HG03439 (cell line): ENCODE data around the gene CACNA1B.
"Not testable (repeated sequence)": the region's sequence is repeated elsewhere in the genome, so short reads cannot be mapped to it uniquely, and the experiment has no call there.

Experiments
- ATAC-seq: cut with Tn5 transposase; IDR thresholded peaks from one replicate; pipeline ENCODE4 v1.9.1; 2021; ENCODE audit warnings: mild to moderate bottlenecking, moderate library complexity; ENCODE audit not compliant: unreplicated experiment

CACNA1B gene

DNA sequence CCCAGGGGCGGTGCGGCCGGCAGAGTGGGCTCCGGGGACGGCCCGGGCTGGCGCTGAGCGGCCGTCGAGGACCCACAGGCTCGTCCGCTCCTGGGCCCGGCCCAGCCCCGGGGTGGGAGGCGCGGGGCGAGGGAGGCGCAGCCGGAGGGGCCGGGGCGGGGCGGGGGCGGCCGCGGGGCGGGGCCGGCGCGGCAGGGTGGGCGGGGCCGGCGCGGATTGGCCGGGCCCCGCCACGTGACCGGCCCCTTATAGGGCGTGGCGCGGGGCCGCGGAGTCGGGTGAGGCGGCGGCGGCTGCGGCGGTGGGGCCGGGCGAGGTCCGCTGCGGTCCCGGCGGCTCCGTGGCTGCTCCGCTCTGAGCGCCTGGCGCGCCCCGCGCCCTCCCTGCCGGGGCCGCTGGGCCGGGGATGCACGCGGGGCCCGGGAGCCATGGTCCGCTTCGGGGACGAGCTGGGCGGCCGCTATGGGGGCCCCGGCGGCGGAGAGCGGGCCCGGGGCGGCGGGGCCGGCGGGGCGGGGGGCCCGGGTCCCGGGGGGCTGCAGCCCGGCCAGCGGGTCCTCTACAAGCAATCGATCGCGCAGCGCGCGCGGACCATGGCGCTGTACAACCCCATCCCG is at the start of gene CACNA1B:
Gene CACNA1B (plus strand): TSS at position 277 of the 617 bp plus-strand sequence. CDS start 152 bp downstream, at position 429.
- not testable (repeated sequence) for ATAC-seq

DNA sequence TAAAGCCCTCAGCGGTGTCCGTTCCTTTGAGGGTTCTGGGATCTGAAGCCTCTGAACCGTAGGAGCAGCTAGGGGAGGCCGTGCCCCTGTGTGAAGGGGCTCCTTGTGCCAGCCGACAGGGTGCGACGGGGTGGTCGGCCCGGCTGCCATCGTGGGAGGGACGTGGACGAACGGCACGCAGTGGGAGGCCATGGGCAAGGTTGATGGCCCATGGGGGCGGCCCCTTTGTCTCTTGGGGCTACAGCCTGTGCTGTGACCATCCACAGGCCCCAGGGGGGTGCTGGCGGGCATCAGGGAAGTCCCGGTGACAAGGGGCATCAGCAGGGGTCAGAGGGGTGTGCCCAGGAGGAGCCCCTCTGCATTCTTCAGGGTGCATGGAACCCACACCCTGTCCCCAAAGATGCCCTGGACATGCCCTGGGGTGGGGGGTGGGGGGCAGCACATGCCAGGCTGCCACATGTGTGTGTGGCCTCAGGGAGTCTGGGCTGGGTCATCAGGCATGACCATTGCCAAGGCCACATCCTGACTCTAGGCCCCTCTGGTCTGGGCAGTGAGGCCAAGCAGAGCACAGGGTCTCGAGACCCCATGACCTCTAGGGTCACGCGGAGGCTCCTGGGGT is 49.6 kb upstream of the CACNA1B start:
- ATAC-seq: no peak

DNA sequence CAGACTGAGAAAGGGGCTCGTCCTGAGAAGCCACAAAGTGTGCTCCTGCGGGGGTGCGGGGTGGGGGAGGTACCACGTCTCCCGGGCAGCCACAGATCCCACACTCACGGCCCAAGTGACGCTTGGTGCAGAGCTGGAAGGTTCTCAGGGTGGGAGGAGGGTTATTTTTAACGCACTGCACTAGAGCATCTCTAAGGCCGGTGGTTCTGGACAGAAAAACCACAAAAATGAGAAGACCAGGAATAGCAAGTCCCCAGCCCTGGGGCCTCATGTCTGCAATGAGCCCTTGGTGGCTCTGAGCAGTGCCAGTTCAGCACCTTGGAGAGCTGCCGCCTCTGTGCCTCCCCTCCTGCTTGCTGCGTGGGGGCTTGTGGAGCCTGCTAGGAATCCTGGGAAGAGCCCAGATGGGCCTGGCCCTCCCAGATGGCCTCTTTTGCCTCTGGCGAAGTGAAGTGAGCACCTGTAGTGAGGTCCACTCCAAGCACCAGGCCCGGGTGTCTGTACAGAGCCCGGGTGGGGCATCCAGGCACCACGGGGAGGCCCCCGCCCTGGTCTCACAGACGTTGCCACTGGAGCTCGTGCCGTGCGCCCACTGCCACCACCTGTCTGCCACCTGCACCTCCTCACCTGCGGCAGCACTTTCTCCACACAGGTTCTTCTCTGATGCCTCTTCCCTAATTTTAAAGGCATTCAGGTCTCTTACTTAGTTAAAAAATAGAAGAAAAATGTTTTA is 48.9 kb upstream of the CACNA1B start:
- no peak for ATAC-seq

DNA sequence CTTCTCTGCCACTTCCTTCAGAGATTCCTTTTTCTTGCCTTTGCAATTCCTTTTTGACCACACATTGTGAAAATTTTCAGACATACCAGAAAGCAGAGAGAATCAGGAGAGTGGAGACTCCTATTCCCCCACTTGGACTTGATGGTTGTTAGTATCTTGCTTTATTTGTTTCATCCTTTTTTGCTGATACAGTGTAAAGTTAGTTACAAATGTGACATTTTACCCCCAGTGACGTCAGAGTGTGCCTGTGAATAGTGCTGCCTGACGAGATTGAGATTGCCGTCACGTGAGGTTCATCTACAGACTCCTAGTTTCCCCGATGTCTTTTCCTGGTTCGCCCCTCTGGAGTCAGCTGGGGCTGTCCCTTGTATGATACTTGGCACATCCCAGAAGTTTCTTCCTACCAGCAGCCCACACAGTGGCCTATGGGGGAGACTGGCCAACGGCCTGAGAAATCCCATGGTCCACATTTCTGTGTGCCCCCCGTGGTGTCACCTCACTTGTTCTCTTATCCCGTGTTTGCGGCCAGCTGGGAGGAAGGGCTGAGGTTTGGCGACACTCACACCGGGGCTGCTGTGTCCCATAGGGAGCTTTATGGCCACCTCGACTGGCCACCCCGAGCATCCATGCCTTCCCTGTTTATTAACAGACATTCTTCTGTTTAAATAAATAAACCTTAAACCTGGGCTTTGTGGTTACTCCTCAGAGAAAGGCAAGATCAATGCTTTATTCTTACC is 48.2 kb upstream of the CACNA1B start:
- ATAC-seq: no peak

DNA sequence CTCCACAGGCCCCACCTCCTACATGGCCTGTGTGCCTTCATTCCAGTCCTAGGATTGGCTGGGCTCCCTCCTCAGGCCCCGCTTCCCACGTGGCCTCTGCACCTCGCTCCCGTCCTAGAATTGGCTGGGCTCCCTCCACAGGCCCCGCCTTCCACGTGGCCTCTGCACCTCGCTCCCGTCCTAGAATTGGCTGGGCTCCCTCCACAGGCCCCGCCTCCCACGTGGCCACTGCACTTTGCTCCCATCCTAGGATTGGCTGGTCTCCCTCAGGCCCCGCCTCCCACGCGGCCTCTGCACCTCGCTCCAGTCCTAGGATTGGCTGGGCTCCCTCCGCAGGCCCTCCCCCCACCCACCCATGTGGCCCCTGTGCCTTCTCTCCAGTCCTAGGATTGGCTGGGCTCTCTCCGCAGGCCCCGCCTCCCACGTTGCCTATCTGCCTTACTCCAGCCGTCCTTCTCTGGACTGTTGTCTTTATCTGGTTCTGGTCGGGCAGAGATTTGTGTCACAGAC is 45.3 kb upstream of the CACNA1B start:
- ATAC-seq: no peak

DNA sequence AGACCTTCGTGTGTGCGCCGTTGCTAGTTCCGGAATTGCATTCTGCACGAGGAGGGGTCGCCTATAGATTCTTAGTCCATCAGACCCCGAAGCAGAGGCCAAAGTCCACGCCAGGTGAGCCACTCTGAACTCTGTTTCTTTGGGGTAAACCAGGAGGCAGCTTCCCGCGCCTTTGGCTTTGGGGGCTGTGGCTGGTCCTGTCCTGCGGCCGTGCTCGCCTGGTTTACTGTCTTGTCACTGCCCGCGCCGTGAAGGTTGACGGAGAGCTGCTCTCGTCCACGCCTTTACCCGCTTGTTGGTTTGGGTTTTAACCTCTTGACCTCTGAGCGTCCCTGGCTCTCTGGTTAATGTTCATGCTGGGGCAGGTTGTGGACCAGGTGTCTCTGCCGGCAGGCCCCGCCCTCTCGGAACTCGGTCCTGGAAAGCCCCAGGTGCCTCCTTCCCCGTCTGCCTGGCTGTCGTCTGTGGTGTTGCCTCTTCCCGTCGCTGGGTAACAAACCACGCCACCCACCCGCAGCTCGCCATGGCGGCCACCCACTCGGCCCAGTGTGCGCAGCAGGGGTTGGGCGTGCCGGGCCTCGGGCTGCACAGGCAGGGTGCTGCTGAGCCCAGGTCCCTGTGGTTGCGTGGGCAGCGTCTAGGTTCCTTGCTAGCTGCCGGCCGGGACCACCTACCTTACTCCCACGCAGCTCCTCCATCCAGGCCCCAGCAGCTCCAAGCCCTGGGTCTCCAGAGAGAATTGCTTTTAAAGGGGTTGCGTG is 44.6 kb upstream of the CACNA1B start:
- no peak for ATAC-seq

DNA sequence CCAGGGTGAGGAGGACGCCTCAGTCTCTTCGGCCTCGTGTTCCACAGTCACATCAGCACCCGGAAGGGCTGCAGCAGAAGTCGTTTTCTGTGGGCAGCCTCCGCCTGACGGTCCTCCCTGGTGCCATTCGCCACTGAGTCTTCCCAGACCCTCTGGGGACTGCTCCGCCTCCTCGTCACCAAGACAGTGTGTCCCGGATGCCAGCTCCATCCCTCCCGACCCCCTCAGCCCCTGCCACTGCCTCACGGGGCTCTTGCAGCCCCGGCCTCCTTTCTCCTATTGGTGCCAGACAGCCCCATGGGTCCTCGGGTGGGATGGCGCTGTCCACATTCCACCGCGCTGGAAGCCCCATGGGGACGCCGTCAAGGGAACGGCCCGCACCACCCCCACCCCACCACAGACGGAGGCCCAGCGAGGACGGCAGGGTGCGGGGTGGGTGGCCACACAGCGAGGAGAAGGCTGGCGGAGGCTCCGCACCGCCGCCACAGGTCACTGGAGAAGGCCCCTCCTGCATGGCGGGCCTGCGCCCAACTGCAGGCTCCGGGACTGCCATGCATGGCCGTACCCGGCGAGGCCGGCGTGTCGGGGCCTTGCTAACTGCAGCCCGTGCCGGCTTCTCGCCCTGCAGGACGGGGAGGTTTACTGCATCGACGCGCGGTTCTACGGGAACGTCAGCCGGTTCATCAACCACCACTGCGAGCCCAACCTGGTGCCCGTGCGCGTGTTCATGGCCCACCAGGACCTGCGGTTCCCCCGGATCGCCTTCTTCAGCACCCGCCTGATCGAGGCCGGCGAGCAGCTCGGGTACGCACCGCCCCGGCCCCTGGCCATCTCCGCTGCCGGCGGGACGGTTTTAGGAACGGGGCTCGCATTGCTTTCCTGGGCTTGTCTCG is 43.6 kb upstream of the CACNA1B start:
- ATAC-seq: no peak

DNA sequence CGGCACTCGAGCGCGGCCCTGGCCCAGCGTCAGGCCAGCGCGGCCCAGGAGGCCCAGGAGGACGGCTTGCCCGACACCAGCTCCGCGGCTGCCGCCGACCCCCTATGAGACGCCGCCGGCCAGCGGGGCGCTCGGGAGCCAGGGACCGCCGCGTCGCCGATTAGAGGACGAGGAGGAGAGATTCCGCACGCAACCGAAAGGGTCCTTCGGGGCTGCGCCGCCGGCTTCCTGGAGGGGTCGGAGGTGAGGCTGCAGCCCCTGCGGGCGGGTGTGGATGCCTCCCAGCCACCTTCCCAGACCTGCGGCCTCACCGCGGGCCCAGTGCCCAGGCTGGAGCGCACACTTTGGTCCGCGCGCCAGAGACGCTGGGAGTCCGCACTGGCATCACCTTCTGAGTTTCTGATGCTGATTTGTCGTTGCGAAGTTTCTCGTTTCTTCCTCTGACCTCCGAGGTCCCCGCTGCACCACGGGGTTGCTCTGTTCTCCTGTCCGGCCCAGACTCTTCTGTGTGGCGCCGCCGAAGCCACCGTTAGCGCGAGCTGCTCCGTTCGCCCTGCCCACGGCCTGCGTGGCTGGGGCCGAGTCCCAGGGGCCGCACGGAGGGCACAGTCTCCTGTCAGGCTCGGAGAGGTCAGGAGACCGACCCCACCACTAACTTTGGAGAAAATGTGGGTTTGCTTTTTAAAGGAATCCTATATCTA is 42.6 kb upstream of the CACNA1B start:
- ATAC-seq: no peak

DNA sequence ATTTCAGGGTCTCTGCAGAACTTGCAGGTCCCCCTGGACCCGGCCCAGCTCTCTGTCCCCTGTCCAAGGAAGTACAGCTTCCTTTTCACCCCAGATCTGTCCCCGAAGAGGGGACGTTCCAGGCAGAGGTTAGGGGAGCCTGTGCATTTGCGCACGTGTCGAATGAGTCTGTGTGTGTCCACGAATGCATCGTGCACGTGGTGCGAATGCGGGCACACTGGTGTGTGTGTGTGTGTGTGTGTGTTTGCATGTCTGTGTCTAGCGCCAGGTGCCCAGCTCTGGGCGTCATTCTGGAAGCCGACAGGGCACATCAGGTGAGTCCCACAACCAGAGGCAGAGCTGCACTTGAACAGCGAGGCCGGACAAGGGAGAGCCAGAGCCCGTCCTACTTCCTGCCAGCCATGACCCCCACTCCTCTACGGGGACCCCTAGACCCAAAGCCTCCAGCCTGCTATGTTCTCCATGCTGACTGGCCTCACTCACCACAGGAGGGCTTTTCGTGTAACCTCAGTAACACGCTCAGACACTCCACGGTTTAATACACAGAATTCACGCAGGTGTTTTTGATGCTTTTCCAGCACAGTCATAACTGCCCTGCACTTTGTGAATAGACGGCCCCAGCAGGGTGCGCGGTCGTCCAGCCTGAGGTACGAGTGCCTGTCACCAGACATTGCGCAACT is 41.3 kb upstream of the CACNA1B start:
- no peak for ATAC-seq

DNA sequence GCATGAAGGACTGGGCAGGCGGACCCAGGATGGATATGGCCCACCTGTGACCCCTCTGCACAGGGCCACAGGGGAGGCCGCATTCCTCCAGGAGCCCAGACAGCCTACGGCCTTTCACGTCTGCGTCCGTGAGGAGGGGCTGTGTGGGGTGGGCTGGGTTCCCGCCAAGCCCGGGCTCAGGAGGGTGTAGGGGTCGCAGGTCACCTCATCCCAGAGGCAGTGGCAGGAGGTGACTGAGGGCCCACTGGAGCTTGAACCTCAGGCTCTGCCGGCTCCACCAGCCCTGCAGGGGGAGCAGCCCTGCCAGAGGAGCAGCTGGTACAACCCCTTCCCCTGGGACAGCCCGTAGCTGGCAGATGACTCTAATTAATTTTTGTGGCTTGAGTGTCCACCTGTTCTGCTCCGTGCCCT is 40.7 kb upstream of the CACNA1B start:
- ATAC-seq: no peak

DNA sequence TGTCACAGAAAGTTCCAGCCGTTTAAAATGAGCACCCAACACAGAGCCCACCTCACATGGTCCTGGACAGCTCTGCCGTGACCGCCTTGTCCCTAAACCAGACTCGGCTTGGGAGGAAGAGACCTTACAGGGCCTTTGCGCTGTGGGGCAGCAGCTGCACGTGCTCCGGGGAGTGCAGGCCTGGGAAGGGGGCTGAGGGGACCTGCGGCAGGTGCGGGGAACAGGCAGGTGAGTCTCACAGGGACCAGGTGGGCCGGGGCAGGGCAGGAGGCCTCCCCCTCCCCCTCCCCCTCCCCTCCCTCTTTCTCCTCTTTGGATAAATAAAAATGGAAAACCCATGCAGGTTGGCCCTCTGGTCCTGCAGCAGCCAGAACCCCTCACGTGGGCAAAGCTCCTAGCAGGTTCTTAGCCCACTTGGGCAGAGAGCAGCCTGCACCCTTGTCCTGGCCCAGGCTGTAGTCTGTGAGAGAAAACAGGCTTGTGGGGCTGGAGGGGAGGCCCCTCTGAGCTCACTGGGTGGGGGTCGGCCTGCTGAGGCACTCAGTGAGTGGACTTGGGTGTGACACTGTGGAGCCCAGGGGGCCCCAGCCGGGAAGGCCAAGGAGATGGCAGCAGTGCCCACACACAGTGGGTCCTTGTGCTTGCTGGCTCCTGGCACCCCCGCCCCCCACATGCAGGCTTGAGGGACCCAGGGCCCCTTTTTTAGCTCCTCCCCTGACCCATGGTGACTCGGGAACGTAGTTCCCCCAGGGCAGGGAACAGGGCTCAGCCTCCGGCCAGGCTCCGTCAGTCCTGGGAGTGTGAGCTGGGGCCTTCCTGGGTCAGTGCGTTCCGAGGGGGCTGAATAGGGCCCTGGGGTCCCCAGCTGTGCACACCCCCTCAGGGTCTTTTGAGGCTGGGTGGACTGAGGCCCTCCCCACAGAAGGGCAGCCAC is 40.0 kb upstream of the CACNA1B start:
- ATAC-seq: no peak

DNA sequence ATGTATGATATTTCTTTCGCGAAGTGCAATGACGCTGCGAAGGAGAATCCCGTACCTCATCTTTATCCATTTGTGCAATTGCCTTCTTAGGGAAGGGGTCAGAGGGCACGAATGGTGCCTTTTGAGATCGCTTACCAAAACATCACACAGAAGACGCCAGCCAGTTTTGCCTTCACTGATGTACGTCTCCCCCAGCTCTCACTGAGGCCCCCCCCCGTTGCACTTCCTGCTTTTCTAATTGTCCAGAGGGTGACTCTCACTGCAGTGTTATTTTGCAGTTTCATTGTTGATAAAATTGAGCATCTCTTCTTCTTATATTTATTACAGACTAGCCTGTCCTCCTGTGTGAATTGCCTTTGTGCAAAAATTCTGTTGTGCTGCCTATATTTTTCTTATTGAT is 39.0 kb upstream of the CACNA1B start:
- ATAC-seq: no peak

DNA sequence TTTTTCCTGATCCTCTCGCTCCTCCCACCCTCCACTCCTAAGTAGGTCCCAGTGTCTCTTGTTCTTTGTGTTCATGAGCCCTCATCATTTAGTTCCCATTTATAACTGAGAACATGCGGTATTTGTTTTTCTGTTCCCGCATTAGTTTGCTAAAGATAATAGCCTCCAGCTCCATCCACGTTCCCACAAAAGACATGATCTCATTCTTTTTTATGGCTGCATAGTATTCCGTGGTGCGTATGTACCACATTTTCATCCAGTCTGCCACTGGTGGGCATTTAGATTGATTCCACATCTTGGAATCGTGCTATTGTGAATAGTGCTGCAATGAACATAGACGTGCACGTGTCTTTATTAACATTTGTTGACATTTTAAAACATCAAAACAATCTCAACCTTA is 34.2 kb upstream of the CACNA1B start:
- ATAC-seq: no peak

DNA sequence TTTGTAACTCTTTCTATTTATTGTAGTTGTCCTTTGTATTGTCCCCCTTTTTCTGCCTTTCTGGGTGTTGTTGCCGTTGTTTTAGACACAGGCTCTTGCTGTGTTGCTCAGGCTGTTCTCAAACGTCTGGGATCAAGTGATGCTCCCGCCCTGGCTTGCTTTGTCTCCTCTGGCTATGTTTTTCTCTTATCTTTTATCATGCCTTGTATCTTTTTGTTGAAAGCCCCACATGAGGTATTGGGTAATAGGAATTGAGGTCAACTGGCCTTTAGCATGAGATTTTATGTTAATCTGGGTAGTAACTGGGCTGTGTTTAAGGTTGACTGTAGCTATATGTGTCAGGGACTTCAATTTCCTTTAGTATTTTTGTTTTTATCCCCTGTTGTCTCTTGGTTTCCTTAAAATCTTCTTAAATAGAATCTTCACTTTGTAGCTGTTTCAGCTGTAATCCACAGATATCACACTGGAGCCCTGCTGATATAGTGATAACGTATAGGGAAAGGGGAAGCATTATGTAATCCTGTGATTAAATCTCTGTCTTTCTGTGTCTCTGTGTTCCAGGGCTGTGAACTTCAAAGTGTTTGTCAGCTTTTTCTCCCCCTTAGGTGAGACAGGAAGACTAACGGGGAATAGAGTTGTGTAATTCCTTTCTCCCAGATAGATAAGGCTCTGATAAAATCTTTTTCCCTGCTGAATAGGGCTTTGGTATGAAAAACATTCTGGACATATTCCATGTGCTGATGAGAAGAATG is 25.9 kb upstream of the CACNA1B start:
- no peak for ATAC-seq

DNA sequence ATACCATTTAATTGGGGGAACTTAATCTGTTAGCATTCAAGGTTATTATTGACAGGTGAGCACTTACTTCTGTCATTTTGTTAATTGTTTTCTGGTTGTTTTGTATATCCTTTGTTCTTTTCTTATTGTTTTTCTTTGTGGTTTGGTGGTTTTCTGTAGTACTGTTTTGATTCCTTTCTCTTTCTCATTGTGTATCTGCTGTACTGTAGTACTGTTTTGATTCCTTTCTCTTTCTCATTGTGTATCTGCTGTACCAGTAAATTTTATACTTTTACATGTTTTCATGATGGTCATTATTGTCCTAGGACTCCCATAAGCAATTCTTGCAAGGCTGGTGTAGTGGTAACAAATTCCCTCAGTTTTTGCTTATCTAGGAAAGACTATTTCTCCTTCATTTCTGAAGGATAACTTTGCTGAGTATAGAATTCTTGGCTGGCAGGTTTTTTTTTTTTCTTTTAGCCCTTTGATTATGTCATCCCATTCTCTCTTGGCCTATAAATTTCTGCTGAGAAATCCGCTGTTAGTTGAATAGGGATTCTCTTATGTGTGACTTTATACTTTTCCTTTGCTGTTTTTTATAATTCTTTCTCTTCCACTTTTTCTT is 24.1 kb upstream of the CACNA1B start:
- no peak for ATAC-seq

DNA sequence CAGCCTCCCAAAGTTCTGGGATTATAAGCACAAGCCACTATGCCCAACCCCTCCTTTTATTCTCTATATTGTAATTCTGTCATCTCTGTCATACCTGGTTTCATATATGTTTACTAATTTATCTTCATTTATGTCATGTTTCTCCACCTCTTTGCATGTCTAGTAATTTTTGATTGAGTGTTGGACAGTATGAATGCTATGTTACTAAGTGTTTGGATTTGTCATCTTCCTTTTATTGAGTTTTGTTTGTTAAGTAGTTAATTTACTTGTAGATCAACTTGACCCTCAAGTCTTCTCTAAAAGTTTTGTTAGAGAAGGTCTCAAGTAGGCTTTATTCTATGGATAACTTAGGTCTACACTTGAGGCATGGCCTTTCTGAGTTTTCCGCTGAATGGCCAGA is 17.2 kb upstream of the CACNA1B start:
- no peak for ATAC-seq
